HepG2 (cell line): ENCODE data around the gene PLXNA1. TPM values are rescaled to one million over a fixed set of nuclear protein-coding genes. Genes with fewer than 3 reads are reported as not detected.

Experiments used
- ATAC-seq: fragments of 200-7000 bp; cut with Tn5 transposase; 3 replicates; pipeline ENCODE4 v1.9.1; 2020; ENCODE audit warnings: mild to moderate bottlenecking, moderate library complexity
- BruUV-seq: library from RNA; stranded (reverse); fragments of 400-500 nt; replicated peaks from 2 replicates; lab custom pipeline; 2021; lab: Mats Ljungman, UMichigan
- CTCF ChIA-PET: fragments of 300-600 bp; formaldehyde crosslinking; extraction: SDS; loops from one replicate; lab custom pipeline; 2021; ENCODE audit warnings: low total read pairs, inconsistent platforms, low intra/inter-chr PET ratio; lab: Yijun Ruan, JAX
- POLR2A ChIA-PET: fragments of 350-600 bp; sonication (Branson Sonifier 250); formaldehyde crosslinking; loops from one replicate; lab custom pipeline; 2020; ENCODE audit warnings: antibody characterized with exemption, inconsistent platforms; lab: Yijun Ruan, JAX
- DNase-seq: peaks from one replicate; pipeline ENCODE4 v3.0.0-alpha.2; 2015; ENCODE audit warnings: low spot score
- FAIRE-seq: peaks from 3 replicates; lab custom pipeline; 2011; peaks lifted over from hg19 to GRCh38; lab: Jason Lieb, UNC
- H2AFZ ChIP-seq: one replicate; pipeline ENCODE4 v1.6.1; 2011; ENCODE audit warnings: low read length, inconsistent platforms
- H3K27ac ChIP-seq: fragments of 300-600 bp; 3 replicates; pipeline ENCODE4 v1.8.0; 2011; ENCODE audit warnings: mixed run types, mild to moderate bottlenecking, mixed read lengths, low read length, inconsistent platforms; ENCODE audit not compliant: insufficient read depth; ENCODE audit errors: extremely low read length
- H3K27me3 ChIP-seq, 2 experiments: fragments of 200-600 bp in 1 of 2; 2 replicates in 1 of 2; 3 replicates in 1 of 2; pipeline versions ENCODE4 v1.6.0 to v1.8.0; 2011; ENCODE audit warnings: low read length in 2 of 2, mild to moderate bottlenecking in 2 of 2, moderate library complexity in 2 of 2, inconsistent platforms in 1 of 2; ENCODE audit not compliant: insufficient read depth in 2 of 2, control insufficient read depth in 1 of 2
- H3K36me3 ChIP-seq, 2 experiments: fragments of 200-600 bp in 1 of 2; replicated peaks in 1 of 2; 2 replicates in 1 of 2; 3 replicates in 1 of 2; pipeline versions ENCODE4 v1.5.1 to v1.8.0; 2011; ENCODE audit warnings: low read length in 2 of 2, inconsistent platforms in 1 of 2; ENCODE audit not compliant: insufficient read depth in 2 of 2, control insufficient read depth in 1 of 2
- H3K4me1 ChIP-seq: 2 replicates; pipeline ENCODE4 v1.5.1; 2012; ENCODE audit warnings: low read length, inconsistent platforms; ENCODE audit not compliant: insufficient read depth
- H3K4me2 ChIP-seq: 2 replicates; pipeline ENCODE4 v1.6.0; 2011; ENCODE audit warnings: low read depth, low read length, inconsistent platforms
- H3K4me3 ChIP-seq, 3 experiments: fragments of 200-600 bp in 1 of 3; sonication (generic), shearing (Covaris generic) in 1 of 3; replicated peaks in 1 of 3; 2 replicates each; pipeline ENCODE4 v1.5.1; 2011 to 2016; ENCODE audit warnings: low read length in 3 of 3, inconsistent platforms in 2 of 3, low read depth in 2 of 3, mild to moderate bottlenecking in 2 of 3, control low read depth in 1 of 3, mixed read lengths in 1 of 3; ENCODE audit not compliant: insufficient read depth in 1 of 3
- H3K79me2 ChIP-seq: one replicate; pipeline ENCODE4 v1.6.1; 2011; ENCODE audit warnings: low read length, inconsistent platforms; ENCODE audit not compliant: insufficient read depth
- H3K9ac ChIP-seq: 2 replicates; pipeline ENCODE4 v1.6.0; 2011; ENCODE audit warnings: mild to moderate bottlenecking, low read depth, low read length, inconsistent platforms; ENCODE audit not compliant: insufficient read depth
- H3K9me3 ChIP-seq: 2 replicates; pipeline ENCODE4 v1.5.1; 2012; ENCODE audit warnings: mild to moderate bottlenecking, low read length
- H4K20me1 ChIP-seq: 2 replicates; pipeline ENCODE4 v1.6.0; 2011; ENCODE audit warnings: inconsistent platforms, mild to moderate bottlenecking, low read length, moderate library complexity; ENCODE audit not compliant: insufficient read depth
- CHD4 ChIP-seq: fragments of 200-600 bp; sonication (generic); IDR thresholded peaks from 2 replicates; pipeline ENCODE4 v1.7.0; 2017; ENCODE audit warnings: mild to moderate bottlenecking, low read length, borderline replicate concordance
- HNRNPK ChIP-seq: fragments of 200-400 bp; formaldehyde crosslinking; IDR thresholded peaks from 2 replicates; pipeline ENCODE4 v1.6.1; 2018; ENCODE audit warnings: low read length, low read depth, moderate library complexity, mild to moderate bottlenecking; ENCODE audit not compliant: poor library complexity, severe bottlenecking
- JUN ChIP-seq: sonication (generic); formaldehyde crosslinking; IDR thresholded peaks from 2 replicates; pipeline ENCODE4 v1.4.0; 2020; ENCODE audit warnings: mild to moderate bottlenecking, missing genetic modification reagents
- KLF16 ChIP-seq, 2 experiments: sonication (generic) in 1 of 2; formaldehyde crosslinking in 1 of 2; IDR thresholded peaks; 2 replicates each; pipeline versions ENCODE4 v1.6.1 to v1.8.0; 2016 to 2023; ENCODE audit warnings: missing genetic modification reagents in 2 of 2, missing compliant biosample characterization in 1 of 2
- LCORL ChIP-seq, 2 experiments: fragments of 450-650 bp in 1 of 2; sonication (generic) in 1 of 2; formaldehyde crosslinking in 1 of 2; IDR thresholded peaks; 2 replicates each; pipeline versions ENCODE4 v1.5.0 to v1.6.1; 2017 to 2020; ENCODE audit warnings: antibody characterized with exemption in 1 of 2, missing genetic modification reagents in 1 of 2
- NR2F2 ChIP-seq: IDR thresholded peaks from 2 replicates; pipeline ENCODE4 v1.6.1; 2012; ENCODE audit warnings: low read depth, inconsistent platforms, borderline replicate concordance
- PHF20 ChIP-seq: sonication (generic); formaldehyde crosslinking; IDR thresholded peaks from 2 replicates; pipeline ENCODE4 v1.5.0; 2020; ENCODE audit warnings: mild to moderate bottlenecking, missing genetic modification reagents
- PHF8 ChIP-seq: sonication (generic); formaldehyde crosslinking; IDR thresholded peaks from 2 replicates; pipeline ENCODE4 v1.5.0; 2020; ENCODE audit warnings: missing genetic modification reagents
- POLR2A ChIP-seq, 2 experiments: IDR thresholded peaks; 2 replicates each; pipeline ENCODE4 v1.6.1; 2011; ENCODE audit warnings: low read depth in 2 of 2, low read length in 2 of 2, mild to moderate bottlenecking in 1 of 2, moderate library complexity in 1 of 2; ENCODE audit not compliant: insufficient read depth in 1 of 2
- RBM22 ChIP-seq: fragments of 200-400 bp; formaldehyde crosslinking; optimal IDR thresholded peaks from 2 replicates; pipeline ENCODE3; 2017; ENCODE audit warnings: mild to moderate bottlenecking, low read length, moderate library complexity
- RELA ChIP-seq: sonication (generic); formaldehyde crosslinking; IDR thresholded peaks from 2 replicates; pipeline ENCODE4 v1.4.0; 2020; ENCODE audit warnings: missing genetic modification reagents
- SMAD3 ChIP-seq: sonication (generic); formaldehyde crosslinking; IDR thresholded peaks from 2 replicates; pipeline ENCODE4 v1.4.0; 2020; ENCODE audit warnings: missing genetic modification reagents
- ZNF7 ChIP-seq: IDR thresholded peaks from 2 replicates; pipeline ENCODE4 v1.6.1; 2016; ENCODE audit warnings: missing biosample characterization, missing genetic modification reagents
- ZNF709 ChIP-seq: sonication (generic); formaldehyde crosslinking; IDR thresholded peaks from 2 replicates; pipeline ENCODE4 v1.5.0; 2020; ENCODE audit warnings: mild to moderate bottlenecking, missing genetic modification reagents
- WGBS: methylation state at CpG from one replicate; pipeline ENCODE4 v1.1.6; 2017; ENCODE audit warnings: low lambda C conversion rate; 5-methylcytosine and 5-hydroxymethylcytosine counted together
- in situ Hi-C: cut with HindIII; loops from 2 replicates; pipeline ENCODE4 v1.10.0; 2017; ENCODE audit warnings: low pct_unique_long_range_greater_than_20kb; ENCODE audit not compliant: extremely low pct_ligation_motif_present
- intact Hi-C: fragments of 100-400 bp; cut with micrococcal nuclease; formaldehyde crosslinking; loops from one replicate; pipeline ENCODE4 v1.10.0; 2022; ENCODE audit not compliant: unreplicated experiment
- polyA plus RNA-seq, 8 experiments: library from polyadenylated mRNA; depleted of rRNA in 3 of 8; stranded (reverse) in 7 of 8; unstranded in 1 of 8; fragments of >200 nt; fragmentation: Illumina TruSeq in 4 of 8; extraction: Trizol in 4 of 8; gene quantifications; 2 replicates each; pipeline versions ENCODE4 v1.2.1 to v1.2.3, GENCODE V29; 2011 to 2016; ENCODE audit warnings: low read depth in 4 of 8, missing spikeins in 1 of 8, mixed read lengths in 1 of 8; ENCODE audit not compliant: insufficient read depth in 1 of 8
- total RNA-seq, 5 experiments: library from RNA; depleted of rRNA; stranded (reverse); fragments of >200 nt; fragmentation: Illumina TruSeq; extraction: Trizol; gene quantifications; 2 replicates each; pipeline ENCODE4 v1.2.3, GENCODE V29; 2016; ENCODE audit warnings: low read depth in 1 of 5
- TF ChIP-seq, protein P1 (sequence below), 2 experiments: sonication (generic) in 1 of 2; formaldehyde crosslinking in 1 of 2; IDR thresholded peaks; 2 replicates each; pipeline versions ENCODE4 v1.4.0 to v1.6.1; 2018 to 2020; ENCODE audit warnings: missing genetic modification reagents in 2 of 2, borderline replicate concordance in 1 of 2, low read depth in 1 of 2, mild to moderate bottlenecking in 1 of 2, missing biosample characterization in 1 of 2
- TF ChIP-seq, protein P2 (sequence below): sonication (generic); formaldehyde crosslinking; conservative IDR thresholded peaks from 2 replicates; pipeline ENCODE4 v1.8.0; 2022; ENCODE audit warnings: mild to moderate bottlenecking, moderate library complexity, missing genetic modification reagents
- TF ChIP-seq, protein P3 (sequence below): sonication (generic); formaldehyde crosslinking; IDR thresholded peaks from 2 replicates; pipeline ENCODE4 v1.4.0; 2020; ENCODE audit warnings: low read depth, mild to moderate bottlenecking, missing genetic modification reagents

PLXNA1 gene
- total and polyA plus RNA-seq, 2 of the 13 experiments (the other 11 are each of a cell fraction or from before 2014, with no cell fraction given): 16.6 to 18.2 TPM

DNA sequence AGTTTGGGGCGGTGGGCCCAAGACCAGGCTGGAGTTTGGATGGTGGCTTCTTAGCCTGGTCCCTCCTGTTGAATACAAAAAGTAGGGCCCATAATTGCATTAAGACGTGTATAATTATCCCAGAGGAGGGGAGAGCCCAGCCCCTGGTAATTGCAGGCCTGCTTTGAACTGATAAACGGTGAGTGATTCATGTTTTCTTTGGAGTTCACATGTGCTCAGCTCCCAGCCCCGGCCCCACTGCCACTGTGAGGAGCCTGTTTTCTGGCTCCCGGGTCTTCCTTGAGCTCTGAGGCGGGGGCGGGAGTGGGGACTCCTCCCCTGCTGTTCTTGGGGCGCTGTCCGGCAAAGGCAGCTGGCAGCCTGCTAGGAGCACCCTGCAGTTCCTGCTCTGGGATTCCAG lies 3.1 kb downstream of the PLXNA1 start:
- H3K4me2 ChIP-seq: no peak overlapping the region
- CTCF ChIA-PET: no interaction called here
- intact Hi-C loops: loop anchor here (10.0 kb wide), 2 partner anchors 311 to 559 kb away; no protein-coding TSS in a partner anchor

More for the DNA sequence above, 3.1 kb downstream of the PLXNA1 start:
- DNase-seq: no peak
- Histone ChIP-seq H3K27me3 (peaks cover 0 to 7% of the 10 kb centered on the region in 2 experiments; a peak in 2 of 5 replicates), H3K36me3 (peaks cover 10 to 21% of the 10 kb centered on the region in 2 experiments; a peak in 3 of 5 replicates), H3K79me2 (peaks cover 15% of the 10 kb centered on the region), H2AFZ (no peak overlapping the region), H3K4me1 (peaks cover 25% of the 10 kb centered on the region), H3K4me3 (no peak overlapping the region), H3K27ac (no peak overlapping the region), H4K20me1 (peaks cover 21% of the 10 kb centered on the region; the same call in 1 of the 2 replicates), H3K9ac (no peak overlapping the region), H3K9me3 (no peaks in the 10 kb centered on the region)
- WGBS: 82% methylated on average over 6 of the region's 9 CpGs
- BruUV-seq: no TSS peak
- TF ChIP-seq HNRNPK (no peak), PHF20 (CRISPR knock-in tag) (no peak), LCORL (IDR thresholded peaks at IDR 0.05) (no peak), LCORL (CRISPR knock-in tag; IDR thresholded peaks at IDR 0.05) (no peak), JUN (CRISPR knock-in tag) (no peak), KLF16 (CRISPR knock-in tag; IDR thresholded peaks at IDR 0.05) (no peak), CHD4 (no peak), RELA (CRISPR knock-in tag) (no peak), RBM22 (no peak), POLR2A (IDR thresholded peaks at IDR 0.05; ENCODE audit: insufficient read depth in 1 of 2, low read depth in 2 of 2, low read length in 2 of 2) (no peak), PHF8 (CRISPR knock-in tag) (no peak), SMAD3 (CRISPR knock-in tag) (no peak), ZNF709 (CRISPR knock-in tag) (no peak), ZNF7 (CRISPR knock-in tag) (no peak), NR2F2 (no peak)
- TF ChIP-seq, protein P1, sequence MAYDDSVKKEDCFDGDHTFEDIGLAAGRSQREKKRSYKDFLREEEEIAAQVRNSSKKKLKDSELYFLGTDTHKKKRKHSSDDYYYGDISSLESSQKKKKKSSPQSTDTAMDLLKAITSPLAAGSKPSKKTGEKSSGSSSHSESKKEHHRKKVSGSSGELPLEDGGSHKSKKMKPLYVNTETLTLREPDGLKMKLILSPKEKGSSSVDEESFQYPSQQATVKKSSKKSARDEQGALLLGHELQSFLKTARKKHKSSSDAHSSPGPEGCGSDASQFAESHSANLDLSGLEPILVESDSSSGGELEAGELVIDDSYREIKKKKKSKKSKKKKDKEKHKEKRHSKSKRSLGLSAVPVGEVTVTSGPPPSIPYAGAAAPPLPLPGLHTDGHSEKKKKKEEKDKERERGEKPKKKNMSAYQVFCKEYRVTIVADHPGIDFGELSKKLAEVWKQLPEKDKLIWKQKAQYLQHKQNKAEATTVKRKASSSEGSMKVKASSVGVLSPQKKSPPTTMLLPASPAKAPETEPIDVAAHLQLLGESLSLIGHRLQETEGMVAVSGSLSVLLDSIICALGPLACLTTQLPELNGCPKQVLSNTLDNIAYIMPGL (CRISPR knock-in tag; IDR thresholded peaks at IDR 0.05; ENCODE audit: borderline replicate concordance in 1 of 2, low read depth in 1 of 2): no peak
- TF ChIP-seq, protein P2, sequence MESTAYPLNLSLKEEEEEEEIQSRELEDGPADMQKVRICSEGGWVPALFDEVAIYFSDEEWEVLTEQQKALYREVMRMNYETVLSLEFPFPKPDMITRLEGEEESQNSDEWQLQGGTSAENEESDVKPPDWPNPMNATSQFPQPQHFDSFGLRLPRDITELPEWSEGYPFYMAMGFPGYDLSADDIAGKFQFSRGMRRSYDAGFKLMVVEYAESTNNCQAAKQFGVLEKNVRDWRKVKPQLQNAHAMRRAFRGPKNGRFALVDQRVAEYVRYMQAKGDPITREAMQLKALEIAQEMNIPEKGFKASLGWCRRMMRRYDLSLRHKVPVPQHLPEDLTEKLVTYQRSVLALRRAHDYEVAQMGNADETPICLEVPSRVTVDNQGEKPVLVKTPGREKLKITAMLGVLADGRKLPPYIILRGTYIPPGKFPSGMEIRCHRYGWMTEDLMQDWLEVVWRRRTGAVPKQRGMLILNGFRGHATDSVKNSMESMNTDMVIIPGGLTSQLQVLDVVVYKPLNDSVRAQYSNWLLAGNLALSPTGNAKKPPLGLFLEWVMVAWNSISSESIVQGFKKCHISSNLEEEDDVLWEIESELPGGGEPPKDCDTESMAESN (CRISPR knock-in tag): no peak
- TF ChIP-seq, protein P3, sequence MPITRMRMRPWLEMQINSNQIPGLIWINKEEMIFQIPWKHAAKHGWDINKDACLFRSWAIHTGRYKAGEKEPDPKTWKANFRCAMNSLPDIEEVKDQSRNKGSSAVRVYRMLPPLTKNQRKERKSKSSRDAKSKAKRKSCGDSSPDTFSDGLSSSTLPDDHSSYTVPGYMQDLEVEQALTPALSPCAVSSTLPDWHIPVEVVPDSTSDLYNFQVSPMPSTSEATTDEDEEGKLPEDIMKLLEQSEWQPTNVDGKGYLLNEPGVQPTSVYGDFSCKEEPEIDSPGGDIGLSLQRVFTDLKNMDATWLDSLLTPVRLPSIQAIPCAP (CRISPR knock-in tag): no peak
- no peak for FAIRE-seq
- in situ Hi-C loops: no loop called here
- ATAC-seq: no peak
- POLR2A ChIA-PET: no interaction called here
